ENCODE measurements around the gene MOV10. TPM values are rescaled to one million over a fixed set of nuclear protein-coding genes. Genes with fewer than 3 reads are reported as not detected.

The MOV10 gene
- total and polyA plus RNA-seq, 2 of the 8 experiments (the other 6 are each of a cell fraction or from before 2014, with no cell fraction given) = 57.3 to 109 TPM

DNA sequence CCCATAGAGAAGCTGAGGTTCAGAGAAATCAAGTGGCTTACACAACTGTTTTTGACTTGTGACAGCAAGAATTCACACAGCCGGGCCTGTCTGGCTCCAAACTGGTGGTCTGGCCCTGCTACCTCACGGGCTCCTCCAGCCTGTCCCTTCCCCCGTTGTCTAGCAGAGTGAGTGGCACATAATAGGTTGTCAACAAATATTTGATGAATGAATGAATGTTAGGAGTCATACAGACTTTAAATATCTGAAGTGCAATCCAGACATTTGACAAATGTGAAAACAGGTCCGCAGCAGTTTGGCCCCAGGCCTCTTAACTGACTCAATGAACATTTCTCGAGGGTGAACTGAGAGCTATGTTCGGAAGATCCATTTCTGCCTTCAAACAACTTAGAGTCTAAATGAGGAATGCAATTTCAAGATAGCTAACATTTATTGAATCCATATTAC lies 33.6 kb downstream of the MOV10 start (continued):
- no peak for TF ChIP-seq CTCF (IDR thresholded peaks at IDR 0.05; ENCODE audit: control extremely low read depth in 1 of 3, insufficient read depth in 1 of 3, low read depth in 1 of 3, low read length in 3 of 3)
- TF ChIP-seq USF2 (IDR thresholded peaks at IDR 0.05; ENCODE audit: low read length) = no peak
- TF ChIP-seq RAD21 (IDR thresholded peaks at IDR 0.05 in 1 of 2, conservative IDR thresholded peaks at IDR 0.05 in 1 of 2; ENCODE audit: low read depth in 2 of 2, low read length in 2 of 2) = no peak
- no peak for TF ChIP-seq CHD2 (IDR thresholded peaks at IDR 0.05; ENCODE audit: low read length)
- no peak for TF ChIP-seq ASH2L (IDR thresholded peaks at IDR 0.05; ENCODE audit: low read length)
- TF ChIP-seq KDM4A (IDR thresholded peaks at IDR 0.05; ENCODE audit: low read depth, low read length, severe bottlenecking) = no peak
